Mesenchymal stem cell (in vitro differentiated cells and primary cell): Measurements from ENCODE around the gene HOXC4.
A peak's percentile ranks its signal among the peaks of the same experiment; 100 is the strongest.

Experiments used
- DNase-seq: peaks from one replicate; pipeline ENCODE4 v3.0.0-alpha.2; 2013
- H2AFZ ChIP-seq: one replicate; pipeline ENCODE4 v1.6.1; 2013; ENCODE audit warnings: low read depth, mild to moderate bottlenecking, control low read depth, inconsistent platforms, low read length, moderate library complexity
- H2AK5ac ChIP-seq: 2 replicates; pipeline ENCODE4 v1.6.1; 2013; ENCODE audit warnings: low read length, moderate library complexity, mild to moderate bottlenecking, inconsistent platforms; ENCODE audit not compliant: severe bottlenecking
- H2BK120ac ChIP-seq: one replicate; pipeline ENCODE4 v1.6.1; 2013; ENCODE audit warnings: low read depth, mild to moderate bottlenecking, inconsistent platforms, low read length, moderate library complexity
- H2BK12ac ChIP-seq, 2 experiments: one replicate each; pipeline ENCODE4 v1.6.1; 2013; ENCODE audit warnings: inconsistent platforms in 2 of 2, low read length in 2 of 2, mild to moderate bottlenecking in 2 of 2, moderate library complexity in 2 of 2, control low read depth in 1 of 2
- H2BK15ac ChIP-seq: one replicate; pipeline ENCODE4 v1.6.1; 2013; ENCODE audit warnings: mild to moderate bottlenecking, low read depth, inconsistent platforms; ENCODE audit not compliant: poor library complexity, severe bottlenecking
- H2BK5ac ChIP-seq: 2 replicates; pipeline ENCODE4 v1.6.1; 2013; ENCODE audit warnings: low read depth, mild to moderate bottlenecking, low read length, control low read depth, inconsistent platforms; ENCODE audit not compliant: poor library complexity, severe bottlenecking
- H3K14ac ChIP-seq, 2 experiments: one replicate each; pipeline ENCODE4 v1.6.1; 2013; ENCODE audit warnings: inconsistent platforms in 2 of 2, low read length in 2 of 2, control low read depth in 1 of 2, mild to moderate bottlenecking in 1 of 2, moderate library complexity in 1 of 2
- H3K18ac ChIP-seq, 2 experiments: one replicate each; pipeline ENCODE4 v1.6.1; 2013; ENCODE audit warnings: inconsistent platforms in 2 of 2, low read length in 2 of 2, control low read depth in 1 of 2, low read depth in 1 of 2, mild to moderate bottlenecking in 1 of 2
- H3K23ac ChIP-seq, 2 experiments: one replicate each; pipeline ENCODE4 v1.6.1; 2013; ENCODE audit warnings: inconsistent platforms in 2 of 2, low read length in 2 of 2, mild to moderate bottlenecking in 2 of 2, moderate library complexity in 2 of 2, control low read depth in 1 of 2
- H3K27ac ChIP-seq: 2 replicates; pipeline ENCODE4 v1.5.1; 2013; ENCODE audit warnings: mild to moderate bottlenecking, moderate library complexity, low read length, control low read depth, inconsistent platforms; ENCODE audit not compliant: poor library complexity, severe bottlenecking
- H3K27me3 ChIP-seq, 2 experiments: 2 replicates each; pipeline versions ENCODE4 v1.6.1 to v1.7.0; 2013; ENCODE audit warnings: low read length in 2 of 2, mild to moderate bottlenecking in 2 of 2, moderate library complexity in 2 of 2, control low read depth in 1 of 2, inconsistent platforms in 1 of 2; ENCODE audit not compliant: control insufficient read depth in 1 of 2, insufficient read depth in 1 of 2
- H3K36me3 ChIP-seq, 2 experiments: 2 replicates each; pipeline versions ENCODE4 v1.6.1 to v1.7.0; 2013; ENCODE audit warnings: low read length in 2 of 2, control low read depth in 1 of 2, inconsistent platforms in 1 of 2, low read depth in 1 of 2, mild to moderate bottlenecking in 1 of 2; ENCODE audit not compliant: insufficient read depth in 2 of 2, control insufficient read depth in 1 of 2
- H3K4ac ChIP-seq, 2 experiments: one replicate each; pipeline ENCODE4 v1.6.1; 2013; ENCODE audit warnings: inconsistent platforms in 2 of 2, low read length in 2 of 2, mild to moderate bottlenecking in 2 of 2, moderate library complexity in 2 of 2, control low read depth in 1 of 2, low read depth in 1 of 2
- H3K4me1 ChIP-seq: 2 replicates; pipeline ENCODE4 v1.6.1; 2013; ENCODE audit warnings: low read depth, low read length, control low read depth; ENCODE audit not compliant: control insufficient read depth, insufficient read depth
- H3K4me2 ChIP-seq: 2 replicates; pipeline ENCODE4 v1.6.1; 2013; ENCODE audit warnings: low read length, mild to moderate bottlenecking, inconsistent platforms; ENCODE audit not compliant: poor library complexity, severe bottlenecking
- H3K4me3 ChIP-seq, 2 experiments: 2 replicates each; pipeline versions ENCODE4 v1.5.1 to v1.7.0; 2013; ENCODE audit warnings: low read length in 2 of 2, mild to moderate bottlenecking in 2 of 2, control low read depth in 1 of 2, low read depth in 1 of 2; ENCODE audit not compliant: insufficient read depth in 1 of 2
- H3K79me1 ChIP-seq: replicated peaks from 2 replicates; pipeline ENCODE4 v1.6.1; 2013; ENCODE audit warnings: mild to moderate bottlenecking, control low read depth, low read length, inconsistent platforms; ENCODE audit not compliant: poor library complexity, severe bottlenecking
- H3K9ac ChIP-seq: 2 replicates; pipeline ENCODE4 v1.7.0; 2013; ENCODE audit warnings: mild to moderate bottlenecking, low read length, moderate library complexity
- H3K9me3 ChIP-seq: 2 replicates; pipeline ENCODE4 v1.7.0; 2013; ENCODE audit warnings: mild to moderate bottlenecking, low read length; ENCODE audit not compliant: control insufficient read depth
- H4K8ac ChIP-seq: one replicate; pipeline ENCODE4 v1.6.1; 2013; ENCODE audit warnings: inconsistent platforms, mild to moderate bottlenecking, low read length, moderate library complexity
- H4K91ac ChIP-seq: one replicate; pipeline ENCODE4 v1.6.1; 2013; ENCODE audit warnings: mild to moderate bottlenecking, low read length, inconsistent platforms
- WGBS: methylation state at CpG from one replicate; pipeline ENCODE4 v1.1.7; 2013; ENCODE audit warnings: mixed read lengths; 5-methylcytosine and 5-hydroxymethylcytosine counted together

HOXC4 gene

DNA sequence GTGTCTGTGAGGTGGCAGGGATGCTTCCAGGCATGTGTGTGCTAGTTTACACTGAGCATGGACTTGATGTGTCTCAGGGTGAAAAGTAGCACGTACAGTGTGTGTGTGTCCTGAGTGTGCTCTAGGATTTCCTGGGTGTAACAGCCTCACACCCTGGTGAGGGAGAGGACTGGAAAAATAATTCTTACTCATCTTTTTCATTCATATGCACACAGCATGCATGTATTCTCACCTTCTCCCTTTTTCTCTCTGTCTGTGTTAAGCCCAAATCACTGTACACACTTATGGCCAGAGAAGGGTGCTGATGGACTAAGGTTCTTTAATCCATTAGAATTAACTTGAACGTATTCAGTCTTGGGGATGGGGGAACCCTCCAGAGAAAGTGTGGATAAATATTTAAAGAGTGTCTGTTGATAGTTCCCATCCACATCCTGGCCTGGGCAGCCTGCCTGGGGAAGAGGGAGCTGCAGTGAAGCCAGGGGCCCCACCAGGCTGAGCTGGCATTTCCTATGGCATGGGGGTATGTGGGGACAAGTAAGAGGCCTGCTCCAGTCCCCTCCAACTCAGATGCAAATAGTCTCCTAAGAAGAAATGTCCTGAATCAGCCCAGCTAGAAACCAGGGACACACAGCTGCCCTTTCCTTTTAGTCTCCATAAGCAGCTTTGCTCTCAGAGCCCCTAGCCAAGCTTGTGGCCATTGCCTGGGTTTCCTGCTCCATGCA lies 45.9 kb upstream of the HOXC4 start:
- H3K27ac ChIP-seq = peak overlapping the region; percentile 59

DNA sequence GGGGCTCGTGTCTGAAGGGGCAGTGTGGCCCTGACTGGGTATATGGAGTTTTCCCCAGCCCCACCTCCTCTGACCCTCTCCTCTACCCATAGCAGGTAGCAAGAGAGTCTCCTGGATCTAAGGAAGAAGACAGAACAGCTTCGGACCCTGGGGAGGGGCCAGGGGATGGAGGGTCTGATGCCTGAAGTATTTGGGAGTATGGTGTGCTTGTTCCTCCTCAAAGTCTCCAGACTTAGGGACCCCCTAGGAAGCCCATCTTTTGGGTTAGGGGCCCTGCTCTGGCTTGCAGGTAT lies 45.4 kb upstream of the HOXC4 start:
- Histone ChIP-seq H3K14ac (peak overlapping the region in 1 of 2 experiments; percentile 37), H3K4me2 (peak overlapping the region; percentile 52), H3K18ac (peak overlapping the region; percentile 82 to 91), H2AK5ac (peak overlapping the region; percentile 93), H3K4me1 (peaks cover 38% of the 10 kb centered on the region), H3K9ac (peak overlapping the region; percentile 98), H3K36me3 (no peaks in the 10 kb centered on the region), H3K4me3 (peak overlapping the region in 1 of 2 experiments; percentile 86), H3K27ac (peak overlapping the region; percentile 59), H3K4ac (peak overlapping the region; percentile 40 to 66), H3K27me3 (no peaks in the 10 kb centered on the region), H4K91ac (peak overlapping the region; percentile 90), H2BK12ac (peak overlapping the region in 1 of 2 experiments; percentile 92), H3K9me3 (no peaks in the 10 kb centered on the region), H2BK5ac (no peak overlapping the region), H4K8ac (peak overlapping the region; percentile 72), H3K79me1 (no peaks in the 10 kb centered on the region), H2BK120ac (peak overlapping the region; percentile 92), H3K23ac (peak overlapping the region in 1 of 2 experiments; percentile 46), H2BK15ac (peak overlapping the region; percentile 86), H2AFZ (no peak overlapping the region)
- WGBS = 19% methylated on average over 1 of the region's 2 CpGs
- DNase-seq = no peak

More for the DNA sequence above, 45.9 kb upstream of the HOXC4 start:
- WGBS = 48% methylated on average over 2 of the region's 2 CpGs
- Histone ChIP-seq H3K4ac (peak overlapping the region; percentile 40 to 66), H3K27me3 (no peaks in the 10 kb centered on the region), H3K14ac (peak overlapping the region in 1 of 2 experiments; percentile 44), H3K36me3 (peaks cover 0 to 3% of the 10 kb centered on the region in 2 experiments), H2BK120ac (peak overlapping the region; percentile 92), H4K91ac (peak overlapping the region; percentile 90), H2AFZ (no peak overlapping the region), H3K4me1 (peaks cover 35% of the 10 kb centered on the region), H4K8ac (peak overlapping the region; percentile 72), H3K18ac (peak overlapping the region; percentile 82 to 91), H2BK12ac (peak overlapping the region; percentile 75 to 92), H2AK5ac (peak overlapping the region; percentile 93), H3K23ac (no peak overlapping the region), H3K4me3 (peak overlapping the region in 1 of 2 experiments; percentile 86), H2BK15ac (no peak overlapping the region), H3K9me3 (no peaks in the 10 kb centered on the region), H3K79me1 (no peaks in the 10 kb centered on the region), H3K4me2 (peak overlapping the region; percentile 52), H2BK5ac (no peak overlapping the region), H3K9ac (peak overlapping the region; percentile 98)
- peak; percentile 33 for DNase-seq

DNA sequence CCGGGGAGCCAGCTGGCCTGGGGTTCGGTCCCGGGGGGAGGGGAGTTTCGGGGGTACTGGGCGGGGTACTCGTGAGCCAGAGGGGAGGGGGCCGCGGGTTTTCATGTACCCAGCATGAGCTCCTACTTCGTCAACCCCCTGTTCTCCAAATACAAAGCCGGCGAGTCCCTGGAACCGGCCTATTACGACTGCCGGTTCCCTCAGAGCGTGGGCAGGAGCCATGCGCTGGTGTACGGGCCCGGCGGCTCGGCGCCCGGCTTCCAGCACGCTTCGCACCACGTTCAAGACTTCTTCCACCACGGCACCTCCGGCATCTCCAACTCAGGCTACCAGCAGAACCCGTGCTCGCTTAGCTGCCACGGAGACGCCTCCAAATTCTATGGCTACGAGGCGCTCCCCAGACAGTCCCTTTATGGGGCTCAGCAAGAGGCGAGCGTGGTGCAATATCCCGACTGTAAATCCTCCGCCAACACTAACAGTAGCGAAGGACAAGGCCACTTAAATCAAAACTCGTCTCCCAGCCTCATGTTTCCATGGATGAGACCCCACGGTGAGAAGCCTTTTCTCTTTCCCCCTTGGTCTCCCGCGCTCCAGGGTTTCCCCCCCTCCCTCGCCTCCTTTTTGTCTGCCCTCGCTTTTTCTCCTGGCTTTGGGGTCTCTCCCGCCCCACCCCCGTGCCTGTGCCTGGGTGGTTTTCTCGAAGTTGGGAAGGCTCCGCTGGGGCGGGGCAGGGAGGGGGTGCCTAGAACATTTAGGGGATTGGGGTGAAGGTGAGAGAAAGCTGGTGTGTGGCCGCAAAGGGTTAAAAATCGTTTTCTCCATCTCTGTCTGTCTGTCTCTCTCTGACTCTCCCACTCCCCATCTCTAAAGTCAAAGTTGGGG lies 44.2 kb upstream of the HOXC4 start:
- Histone ChIP-seq H4K8ac (peak overlapping the region; percentile 79), H3K14ac (peak overlapping the region in 1 of 2 experiments; percentile 22), H2AFZ (no peak overlapping the region), H3K4me2 (peak overlapping the region; percentile 85), H3K27ac (peak overlapping the region; percentile 73), H3K18ac (peak overlapping the region; percentile 78 to 94), H3K4ac (peak overlapping the region; percentile 76 to 99), H3K4me1 (peaks cover 38% of the 10 kb centered on the region), H3K27me3 (no peaks in the 10 kb centered on the region), H4K91ac (peak overlapping the region; percentile 93), H3K9me3 (no peaks in the 10 kb centered on the region), H3K36me3 (no peaks in the 10 kb centered on the region), H2BK120ac (peak overlapping the region; percentile 92), H2AK5ac (no peak overlapping the region), H2BK12ac (peak overlapping the region; percentile 29 to 90), H3K9ac (peak overlapping the region; percentile 96), H3K4me3 (peak overlapping the region; percentile 73 to 85), H2BK15ac (peak overlapping the region; percentile 93), H3K79me1 (no peaks in the 10 kb centered on the region), H3K23ac (peak overlapping the region in 1 of 2 experiments; percentile 60), H2BK5ac (peak overlapping the region; percentile 33)
- WGBS = 1% methylated on average over 38 of the region's 51 CpGs
- peak; percentile 43 for DNase-seq
